MM.1S (cell line): Measurements from ENCODE around the gene HAO2.

Source experiments
- DNase-seq: peaks from one replicate; pipeline ENCODE4 v3.0.0-alpha.2; 2015
- H2AFZ ChIP-seq: fragments of 300-600 bp; sonication (generic); 2 replicates; pipeline ENCODE4 v1.6.0; 2016; ENCODE audit warnings: antibody characterized with exemption, low read length
- H3F3A ChIP-seq: fragments of 300-600 bp; sonication (generic); 2 replicates; pipeline ENCODE4 v1.6.1; 2016; ENCODE audit warnings: mild to moderate bottlenecking, antibody characterized with exemption, low read length, moderate library complexity, mixed read lengths; ENCODE audit not compliant: insufficient read depth
- H3K27ac ChIP-seq: fragments of 300-600 bp; sonication (generic); 2 replicates; pipeline ENCODE4 v1.5.1; 2016; ENCODE audit warnings: mild to moderate bottlenecking, low read length
- H3K27me3 ChIP-seq: fragments of 300-600 bp; sonication (generic); replicated peaks from 2 replicates; pipeline ENCODE4 v1.6.0; 2016; ENCODE audit warnings: low read length; ENCODE audit not compliant: insufficient read depth
- H3K36me3 ChIP-seq: fragments of 300-600 bp; sonication (generic); replicated peaks from 2 replicates; pipeline ENCODE4 v1.6.1; 2016; ENCODE audit warnings: mild to moderate bottlenecking, low read length, mixed read lengths; ENCODE audit not compliant: insufficient read depth
- H3K4me1 ChIP-seq: fragments of 300-600 bp; sonication (generic); 2 replicates; pipeline ENCODE4 v1.6.1; 2016; ENCODE audit warnings: low read length, mixed read lengths
- H3K4me2 ChIP-seq: fragments of 300-600 bp; sonication (generic); 2 replicates; pipeline ENCODE4 v1.6.0; 2016; ENCODE audit warnings: low read depth, low read length
- H3K4me3 ChIP-seq: fragments of 300-600 bp; sonication (generic); 2 replicates; pipeline ENCODE4 v1.5.1; 2016; ENCODE audit warnings: low read length, mixed read lengths
- H3K79me2 ChIP-seq: fragments of 300-600 bp; sonication (generic); 2 replicates; pipeline ENCODE4 v1.6.1; 2016; ENCODE audit warnings: mixed run types, low read length, mixed read lengths
- H3K9ac ChIP-seq: fragments of 300-600 bp; sonication (generic); 2 replicates; pipeline ENCODE4 v1.6.1; 2016; ENCODE audit warnings: low read length, mixed read lengths
- H3K9me2 ChIP-seq: fragments of 300-600 bp; sonication (generic); replicated peaks from 2 replicates; pipeline ENCODE4 v1.6.1; 2016; ENCODE audit warnings: mild to moderate bottlenecking, low read length, mixed read lengths; ENCODE audit not compliant: insufficient read depth
- H3K9me3 ChIP-seq: fragments of 300-600 bp; sonication (generic); replicated peaks from 2 replicates; pipeline ENCODE4 v1.6.1; 2016; ENCODE audit warnings: mild to moderate bottlenecking, low read length, mixed read lengths; ENCODE audit not compliant: insufficient read depth
- H4K20me1 ChIP-seq: fragments of 300-600 bp; sonication (generic); 2 replicates; pipeline ENCODE4 v1.6.1; 2016; ENCODE audit warnings: mild to moderate bottlenecking, low read length, moderate library complexity, mixed read lengths; ENCODE audit not compliant: insufficient read depth
- CTCF ChIP-seq: fragments of 300-600 bp; sonication (generic); IDR thresholded peaks from 2 replicates; pipeline ENCODE4 v1.5.1; 2016; ENCODE audit warnings: antibody characterized with exemption, low read length, mixed read lengths
- EZH2 ChIP-seq: fragments of 300-600 bp; sonication (generic); optimal IDR thresholded peaks from 2 replicates; pipeline ENCODE3; 2017; ENCODE audit warnings: low read depth, mild to moderate bottlenecking, antibody characterized with exemption, low read length, mixed read lengths
- EZH2phosphoT487 ChIP-seq: fragments of 300-600 bp; sonication (generic); IDR thresholded peaks from 2 replicates; pipeline ENCODE4 v1.6.1; 2018; ENCODE audit warnings: antibody characterized with exemption, low read length

The HAO2 gene

GRCh38 chr1:119338757-119339156, 29.8 kb upstream of the HAO2 start:
- no peaks in the 10 kb centered on the region for H3K4me1 ChIP-seq
- no peaks in the 10 kb centered on the region for H3K9me2 ChIP-seq
- no peak overlapping the region for H3K4me2 ChIP-seq
- DNase-seq = no peak
- H3K36me3 ChIP-seq = no peaks in the 10 kb centered on the region
- H3F3A ChIP-seq = no peaks in the 10 kb centered on the region
- no peaks in the 10 kb centered on the region for H3K9me3 ChIP-seq
- no peak overlapping the region for H3K4me3 ChIP-seq
- H4K20me1 ChIP-seq = no peaks in the 10 kb centered on the region
- no peak for TF ChIP-seq EZH2phosphoT487
- no peak for TF ChIP-seq EZH2
- TF ChIP-seq CTCF = no peak
- no peaks in the 10 kb centered on the region for H3K27me3 ChIP-seq
- no peaks in the 10 kb centered on the region for H3K79me2 ChIP-seq
- no peak overlapping the region for H3K9ac ChIP-seq
- H2AFZ ChIP-seq = no peak overlapping the region
- H3K27ac ChIP-seq = no peak overlapping the region

GRCh38 chr1:119340861-119341261, 27.7 kb upstream of the HAO2 start:
- Histone ChIP-seq H3K27ac (no peak overlapping the region), H2AFZ (no peak overlapping the region), H3K9ac (no peak overlapping the region), H3K9me3 (no peaks in the 10 kb centered on the region), H3K4me2 (no peak overlapping the region), H4K20me1 (no peaks in the 10 kb centered on the region), H3K4me1 (no peaks in the 10 kb centered on the region), H3K4me3 (no peak overlapping the region), H3K79me2 (no peaks in the 10 kb centered on the region), H3K27me3 (no peaks in the 10 kb centered on the region), H3F3A (no peaks in the 10 kb centered on the region), H3K9me2 (no peaks in the 10 kb centered on the region), H3K36me3 (no peaks in the 10 kb centered on the region)
- no peak for DNase-seq
- TF ChIP-seq EZH2phosphoT487 = no peak

- no peak overlapping the region for H3K27ac ChIP-seq
- no peaks in the 10 kb centered on the region for H4K20me1 ChIP-seq
- H3K4me1 ChIP-seq = no peaks in the 10 kb centered on the region
- H3K9me3 ChIP-seq = no peaks in the 10 kb centered on the region
- no peaks in the 10 kb centered on the region for H3K9me2 ChIP-seq
- no peak overlapping the region for H3K4me3 ChIP-seq
- no peak for DNase-seq
- no peaks in the 10 kb centered on the region for H3F3A ChIP-seq
- no peaks in the 10 kb centered on the region for H3K27me3 ChIP-seq
- no peaks in the 10 kb centered on the region for H3K36me3 ChIP-seq
- TF ChIP-seq EZH2phosphoT487 (no peak), CTCF (no peak), EZH2 (no peak)
- H3K4me2 ChIP-seq = no peak overlapping the region
- no peak overlapping the region for H2AFZ ChIP-seq
- H3K79me2 ChIP-seq = no peaks in the 10 kb centered on the region
- H3K9ac ChIP-seq = no peak overlapping the region
Observed at GRCh38 chr1:119341372-119341947, 27.1 kb upstream of the HAO2 start.

GRCh38 chr1:119345398-119345797, 23.2 kb upstream of the HAO2 start:
- H2AFZ ChIP-seq = no peak overlapping the region
- H3K9me3 ChIP-seq = no peaks in the 10 kb centered on the region
- H3K79me2 ChIP-seq = no peaks in the 10 kb centered on the region
- H3K9ac ChIP-seq = no peak overlapping the region
- no peak overlapping the region for H3K4me2 ChIP-seq
- no peaks in the 10 kb centered on the region for H3K4me1 ChIP-seq
- no peaks in the 10 kb centered on the region for H4K20me1 ChIP-seq
- H3K27me3 ChIP-seq = no peaks in the 10 kb centered on the region
- no peak for DNase-seq
- no peak overlapping the region for H3K27ac ChIP-seq
- TF ChIP-seq EZH2 (no peak), CTCF (no peak), EZH2phosphoT487 (no peak)
- H3K36me3 ChIP-seq = no peaks in the 10 kb centered on the region
- no peak overlapping the region for H3K4me3 ChIP-seq
- no peaks in the 10 kb centered on the region for H3K9me2 ChIP-seq
- no peaks in the 10 kb centered on the region for H3F3A ChIP-seq
